ENCODE measurements around the gene ISYNA1. TPM values are rescaled to one million over a fixed set of nuclear protein-coding genes. Genes with fewer than 3 reads are reported as not detected.
A peak's percentile ranks its signal among the peaks of the same experiment; 100 is the strongest.

ISYNA1 gene
- total and polyA plus RNA-seq, 2 of the 8 experiments (the other 6 are each of a cell fraction or from before 2014, with no cell fraction given) = 207 to 264 TPM

- H3K18ac ChIP-seq (ENCODE audit: extremely low read depth, low read length) = no peak overlapping the region
- H3K27ac ChIP-seq (ENCODE audit: low read depth, low read length) = no peak overlapping the region
- TF ChIP-seq RXRA (IDR thresholded peaks at IDR 0.05; ENCODE audit: insufficient read depth, low read depth, low read length) = no peak
- no peak for TF ChIP-seq SUZ12 (IDR thresholded peaks at IDR 0.05; ENCODE audit: low read length)
- no peak for TF ChIP-seq BRCA1 (IDR thresholded peaks at IDR 0.05; ENCODE audit: low read depth, low read length)
- TF ChIP-seq RAD21 (IDR thresholded peaks at IDR 0.05 in 1 of 2, conservative IDR thresholded peaks at IDR 0.05 in 1 of 2; ENCODE audit: low read depth in 2 of 2, low read length in 2 of 2) = no peak
- TF ChIP-seq, protein P1, sequence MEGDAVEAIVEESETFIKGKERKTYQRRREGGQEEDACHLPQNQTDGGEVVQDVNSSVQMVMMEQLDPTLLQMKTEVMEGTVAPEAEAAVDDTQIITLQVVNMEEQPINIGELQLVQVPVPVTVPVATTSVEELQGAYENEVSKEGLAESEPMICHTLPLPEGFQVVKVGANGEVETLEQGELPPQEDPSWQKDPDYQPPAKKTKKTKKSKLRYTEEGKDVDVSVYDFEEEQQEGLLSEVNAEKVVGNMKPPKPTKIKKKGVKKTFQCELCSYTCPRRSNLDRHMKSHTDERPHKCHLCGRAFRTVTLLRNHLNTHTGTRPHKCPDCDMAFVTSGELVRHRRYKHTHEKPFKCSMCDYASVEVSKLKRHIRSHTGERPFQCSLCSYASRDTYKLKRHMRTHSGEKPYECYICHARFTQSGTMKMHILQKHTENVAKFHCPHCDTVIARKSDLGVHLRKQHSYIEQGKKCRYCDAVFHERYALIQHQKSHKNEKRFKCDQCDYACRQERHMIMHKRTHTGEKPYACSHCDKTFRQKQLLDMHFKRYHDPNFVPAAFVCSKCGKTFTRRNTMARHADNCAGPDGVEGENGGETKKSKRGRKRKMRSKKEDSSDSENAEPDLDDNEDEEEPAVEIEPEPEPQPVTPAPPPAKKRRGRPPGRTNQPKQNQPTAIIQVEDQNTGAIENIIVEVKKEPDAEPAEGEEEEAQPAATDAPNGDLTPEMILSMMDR (IDR thresholded peaks at IDR 0.05; ENCODE audit: control extremely low read depth in 1 of 3, insufficient read depth in 1 of 3, low read depth in 1 of 3, low read length in 3 of 3) = no peak
- no peak for TF ChIP-seq BACH1 (IDR thresholded peaks at IDR 0.05; ENCODE audit: low read length)
- TF ChIP-seq SAP30 (IDR thresholded peaks at IDR 0.05; ENCODE audit: insufficient read depth, insufficient replicate concordance, low read length) = no peak
- no peak for TF ChIP-seq SP4 (IDR thresholded peaks at IDR 0.05; ENCODE audit: low read length)
- TF ChIP-seq JUN (IDR thresholded peaks at IDR 0.05; ENCODE audit: low read depth, low read length) = no peak
- H3K4ac ChIP-seq (replicated peaks; ENCODE audit: insufficient read length, low read depth, low read length) = no peak overlapping the region
- H3K79me1 ChIP-seq (ENCODE audit: low read depth, low read length) = peaks cover 3% of the 10 kb centered on the region; the same call in 1 of the 2 replicates
- no peak overlapping the region for H3K4me3 ChIP-seq (ENCODE audit: extremely low read depth in 1 of 4, insufficient read depth in 2 of 4, low read depth in 3 of 4, low read length in 4 of 4)
- no peak overlapping the region for H2BK120ac ChIP-seq (replicated peaks; ENCODE audit: low read depth, low read length)
- H2BK20ac ChIP-seq (ENCODE audit: low read length) = no peak overlapping the region
- ChIA-PET CTCF (ENCODE audit: partially characterized antibody) (interaction anchor here (0.9 to 4.1 kb wide), 10 partner anchors 11 to 142 kb away, joined by 3 to 30 read pairs (median 4); no protein-coding TSS in a partner anchor), POLR2A (ENCODE audit: partially characterized antibody) (interaction anchor here (1.1 to 6.8 kb wide), 5 partner anchors 12 to 498 kb away, joined by 3 to 72 read pairs (median 19); partner anchors contain the start of genes COPE, DDX49 and JUND)
- H3K36me3 ChIP-seq (ENCODE audit: control insufficient read depth in 2 of 4, insufficient read depth in 4 of 4, low read length in 3 of 4) = no peaks in the 10 kb centered on the region
- no peak overlapping the region for H2BK15ac ChIP-seq (ENCODE audit: low read length)
- peak overlapping the region; percentile 80; the same call in 1 of the 2 replicates for H4K8ac ChIP-seq (ENCODE audit: extremely low read depth, insufficient read depth, low read length)
- no peak overlapping the region for H2AFZ ChIP-seq (ENCODE audit: low read length)
- no peak overlapping the region for H2BK5ac ChIP-seq (ENCODE audit: low read depth, low read length)
- H4K91ac ChIP-seq (replicated peaks; ENCODE audit: insufficient read length, low read length) = no peak overlapping the region
- no peak overlapping the region for H3K4me2 ChIP-seq (ENCODE audit: insufficient read depth in 1 of 2, low read depth in 2 of 2, low read length in 2 of 2)
- no peak overlapping the region for H3K9ac ChIP-seq (replicated peaks in 1 of 4; ENCODE audit: extremely low read depth in 1 of 4, low read depth in 3 of 4, low read length in 3 of 4)
- no peak overlapping the region for H3K56ac ChIP-seq (replicated peaks; ENCODE audit: insufficient read length, low read depth, low read length)
- H2BK12ac ChIP-seq (ENCODE audit: low read depth, low read length) = 0 out of 2 replicates have a peak overlapping the region, but pooled peaks have one; percentile 50
- H2AK5ac ChIP-seq (ENCODE audit: low read depth, low read length) = no peak overlapping the region
- FAIRE-seq = no peak
- peaks cover 0 to 36% (median 28%) of the 10 kb centered on the region in 4 experiments; a peak in 6 of 7 replicates for H3K4me1 ChIP-seq (replicated peaks in 1 of 4; ENCODE audit: control insufficient read depth in 3 of 4, insufficient read depth in 4 of 4, low read length in 3 of 4)
- H3K9me3 ChIP-seq (ENCODE audit: insufficient read depth in 2 of 2, low read depth in 1 of 2, low read length in 1 of 2) = no peaks in the 10 kb centered on the region
- peaks cover 0 to 4% of the 10 kb centered on the region in 2 experiments; a peak in 1 of 4 replicates for H3K79me2 ChIP-seq (ENCODE audit: control insufficient read depth in 1 of 2, insufficient read depth in 2 of 2, low read length in 2 of 2)
- no peak overlapping the region for H4K5ac ChIP-seq (ENCODE audit: insufficient read length, low read depth, low read length)
- no peak for DNase-seq (ENCODE audit: low read depth in 1 of 2, low spot score in 2 of 2)
- WGBS, 2 experiments (ENCODE audit: extremely low coverage in 1 of 2, insufficient coverage in 1 of 2, insufficient read length in 1 of 2, insufficient replicate concordance in 2 of 2, low coverage in 1 of 2, low lambda C conversion rate in 2 of 2, missing lambda C conversion rate in 1 of 2) = 92% methylated on average over 10 of the region's 12 CpGs; no CpG with 5 or more reads in 1 of the 2 experiments
- no peak overlapping the region for H3K14ac ChIP-seq (ENCODE audit: insufficient read length)
- H3K23ac ChIP-seq (ENCODE audit: insufficient read length) = no peak overlapping the region
- H3K27me3 ChIP-seq (replicated peaks in 1 of 4; ENCODE audit: control insufficient read depth in 3 of 4, extremely low read depth in 1 of 4, insufficient read depth in 3 of 4, low read length in 3 of 4) = peaks cover 5 to 26% (median 21%) of the 10 kb centered on the region in 4 experiments
- H4K20me1 ChIP-seq (replicated peaks in 1 of 2; ENCODE audit: control insufficient read depth in 1 of 2, insufficient read depth in 2 of 2, low read length in 2 of 2) = peaks cover 4 to 14% of the 10 kb centered on the region in 2 experiments
- H3K23me2 ChIP-seq (ENCODE audit: low read depth, low read length) = peaks cover 19% of the 10 kb centered on the region; the same call in 1 of the 2 replicates
These were observed 16.5 kb downstream of the ISYNA1 start for GRCh38 chr19:18421371-18421959.
